ENCODE measurements around the gene USP36.

DNA sequence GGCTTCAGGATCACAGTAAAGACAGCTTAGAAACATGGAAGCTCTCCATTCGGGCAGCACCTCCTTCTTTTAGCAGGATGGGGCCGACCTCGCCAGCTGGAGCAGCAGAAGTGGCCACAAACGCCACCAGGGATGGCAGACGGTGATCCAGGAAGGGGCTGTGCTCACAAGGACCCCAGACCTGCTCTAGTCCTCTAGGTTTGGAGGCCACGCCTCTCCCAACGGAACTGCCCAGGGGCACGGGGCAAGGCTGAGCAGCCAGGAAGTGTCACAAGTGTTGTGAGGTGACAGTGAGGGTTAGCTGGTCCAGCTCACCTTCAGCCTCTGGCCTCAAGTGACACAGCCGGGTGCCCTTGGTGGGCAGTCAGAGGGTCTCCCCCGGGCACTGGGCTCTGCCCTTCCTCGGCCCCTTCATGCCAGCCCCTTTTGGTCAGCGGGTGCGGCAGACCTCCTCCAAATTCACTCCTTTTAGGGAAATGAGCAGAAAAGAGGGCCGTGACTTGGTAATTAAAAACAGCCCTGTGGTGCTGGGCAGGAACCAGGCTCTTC, 42.0 kb upstream of the USP36 start:
- TF ChIP-seq GATA2 (IDR thresholded peaks at IDR 0.05; ENCODE audit: low read depth, low read length) (no peak), GATA3 (IDR thresholded peaks at IDR 0.05; ENCODE audit: low read depth, low read length) (no peak)

Measured in SH-SY5Y (cell line).